ENCODE data around the gene SLC25A12. TPM values are rescaled to one million over a fixed set of nuclear protein-coding genes. Genes with fewer than 3 reads are reported as not detected.

Gene SLC25A12
- total RNA-seq, 1 donor from 2014 or later, result 30.4 TPM

GRCh38 chr2:171807831-171808393 is 86.1 kb downstream of the SLC25A12 start:
- no peak for DNase-seq

GRCh38 chr2:171807119-171807518 is 86.9 kb downstream of the SLC25A12 start:
- H3K36me3 Mint-ChIP-seq (ENCODE audit: unreplicated experiment), result no peaks in the 10 kb centered on the region
- H3K4me3 Mint-ChIP-seq (ENCODE audit: unreplicated experiment), result no peak overlapping the region
- DNase-seq, result no peak
- H3K27me3 Mint-ChIP-seq (ENCODE audit: unreplicated experiment), result no peaks in the 10 kb centered on the region
- no peaks in the 10 kb centered on the region for H3K9me3 Mint-ChIP-seq (ENCODE audit: unreplicated experiment)
- H3K4me1 Mint-ChIP-seq (ENCODE audit: low read depth, unreplicated experiment), result no peaks in the 10 kb centered on the region
- TF ChIP-seq, protein P1, sequence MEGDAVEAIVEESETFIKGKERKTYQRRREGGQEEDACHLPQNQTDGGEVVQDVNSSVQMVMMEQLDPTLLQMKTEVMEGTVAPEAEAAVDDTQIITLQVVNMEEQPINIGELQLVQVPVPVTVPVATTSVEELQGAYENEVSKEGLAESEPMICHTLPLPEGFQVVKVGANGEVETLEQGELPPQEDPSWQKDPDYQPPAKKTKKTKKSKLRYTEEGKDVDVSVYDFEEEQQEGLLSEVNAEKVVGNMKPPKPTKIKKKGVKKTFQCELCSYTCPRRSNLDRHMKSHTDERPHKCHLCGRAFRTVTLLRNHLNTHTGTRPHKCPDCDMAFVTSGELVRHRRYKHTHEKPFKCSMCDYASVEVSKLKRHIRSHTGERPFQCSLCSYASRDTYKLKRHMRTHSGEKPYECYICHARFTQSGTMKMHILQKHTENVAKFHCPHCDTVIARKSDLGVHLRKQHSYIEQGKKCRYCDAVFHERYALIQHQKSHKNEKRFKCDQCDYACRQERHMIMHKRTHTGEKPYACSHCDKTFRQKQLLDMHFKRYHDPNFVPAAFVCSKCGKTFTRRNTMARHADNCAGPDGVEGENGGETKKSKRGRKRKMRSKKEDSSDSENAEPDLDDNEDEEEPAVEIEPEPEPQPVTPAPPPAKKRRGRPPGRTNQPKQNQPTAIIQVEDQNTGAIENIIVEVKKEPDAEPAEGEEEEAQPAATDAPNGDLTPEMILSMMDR (IDR thresholded peaks at IDR 0.05; ENCODE audit: partially characterized antibody, unreplicated experiment), result no peak
- no peak overlapping the region for H3K27ac Mint-ChIP-seq (ENCODE audit: unreplicated experiment)

More at GRCh38 chr2:171807831-171808393, 86.1 kb downstream of the SLC25A12 start:
- no peaks in the 10 kb centered on the region for H3K4me1 Mint-ChIP-seq (ENCODE audit: low read depth, unreplicated experiment)
- no peaks in the 10 kb centered on the region for H3K9me3 Mint-ChIP-seq (ENCODE audit: unreplicated experiment)
- H3K4me3 Mint-ChIP-seq (ENCODE audit: unreplicated experiment), result no peak overlapping the region
- no peak overlapping the region for H3K27ac Mint-ChIP-seq (ENCODE audit: unreplicated experiment)
- TF ChIP-seq, protein P1 (IDR thresholded peaks at IDR 0.05; ENCODE audit: partially characterized antibody, unreplicated experiment), result no peak
- H3K27me3 Mint-ChIP-seq (ENCODE audit: unreplicated experiment), result no peaks in the 10 kb centered on the region
- no peaks in the 10 kb centered on the region for H3K36me3 Mint-ChIP-seq (ENCODE audit: unreplicated experiment)

- H3K4me3 Mint-ChIP-seq (ENCODE audit: unreplicated experiment), result no peak overlapping the region
- no peaks in the 10 kb centered on the region for H3K9me3 Mint-ChIP-seq (ENCODE audit: unreplicated experiment)
- DNase-seq, result no peak
- H3K27ac Mint-ChIP-seq (ENCODE audit: unreplicated experiment), result no peak overlapping the region
- peaks cover 2% of the 10 kb centered on the region for H3K27me3 Mint-ChIP-seq (ENCODE audit: unreplicated experiment)
- no peaks in the 10 kb centered on the region for H3K4me1 Mint-ChIP-seq (ENCODE audit: low read depth, unreplicated experiment)
- no peaks in the 10 kb centered on the region for H3K36me3 Mint-ChIP-seq (ENCODE audit: unreplicated experiment)
- TF ChIP-seq, protein P1 (IDR thresholded peaks at IDR 0.05; ENCODE audit: partially characterized antibody, unreplicated experiment), result no peak
Measured at GRCh38 chr2:171804456-171804855, 89.6 kb downstream of the SLC25A12 start.

GRCh38 chr2:171803757-171804156 is 90.3 kb downstream of the SLC25A12 start:
- DNase-seq, result no peak
- TF ChIP-seq, protein P1 (IDR thresholded peaks at IDR 0.05; ENCODE audit: partially characterized antibody, unreplicated experiment), result no peak
- H3K4me3 Mint-ChIP-seq (ENCODE audit: unreplicated experiment), result no peak overlapping the region
- no peaks in the 10 kb centered on the region for H3K4me1 Mint-ChIP-seq (ENCODE audit: low read depth, unreplicated experiment)
- no peak overlapping the region for H3K27ac Mint-ChIP-seq (ENCODE audit: unreplicated experiment)
- H3K36me3 Mint-ChIP-seq (ENCODE audit: unreplicated experiment), result no peaks in the 10 kb centered on the region
- no peaks in the 10 kb centered on the region for H3K9me3 Mint-ChIP-seq (ENCODE audit: unreplicated experiment)
- peaks cover 2% of the 10 kb centered on the region for H3K27me3 Mint-ChIP-seq (ENCODE audit: unreplicated experiment)

GRCh38 chr2:171800639-171801038 is 93.4 kb downstream of the SLC25A12 start:
- H3K27ac Mint-ChIP-seq (ENCODE audit: unreplicated experiment), result no peak overlapping the region
- H3K4me1 Mint-ChIP-seq (ENCODE audit: low read depth, unreplicated experiment), result peaks cover 1% of the 10 kb centered on the region
- H3K9me3 Mint-ChIP-seq (ENCODE audit: unreplicated experiment), result no peaks in the 10 kb centered on the region
- TF ChIP-seq, protein P1 (IDR thresholded peaks at IDR 0.05; ENCODE audit: partially characterized antibody, unreplicated experiment), result no peak
- peaks cover 2% of the 10 kb centered on the region for H3K27me3 Mint-ChIP-seq (ENCODE audit: unreplicated experiment)
- H3K36me3 Mint-ChIP-seq (ENCODE audit: unreplicated experiment), result no peaks in the 10 kb centered on the region
- no peak for DNase-seq
- no peak overlapping the region for H3K4me3 Mint-ChIP-seq (ENCODE audit: unreplicated experiment)

Data from glutamatergic neuron (in vitro differentiated cells).